Brain microvascular endothelial cell (primary cell): ENCODE results near the gene SPATA31E1.
"Not testable (repeated sequence)": the region's sequence is repeated elsewhere in the genome, so short reads cannot be mapped to it uniquely, and the experiment has no call there.

ENCODE experiments used
- DNase-seq: peaks from one replicate; pipeline ENCODE4 v3.0.0-alpha.2; 2020
- H3K27ac ChIP-seq: fragments of 250-450 bp; sonication (Bioruptor Pico); 2 replicates; pipeline ENCODE4 v1.5.1; 2020; ENCODE audit warnings: mild to moderate bottlenecking, moderate library complexity
- H3K27me3 ChIP-seq: fragments of 250-450 bp; sonication (Bioruptor Pico); replicated peaks from 2 replicates; pipeline ENCODE4 v1.5.1; 2020; ENCODE audit warnings: mild to moderate bottlenecking
- H3K36me3 ChIP-seq: fragments of 250-450 bp; sonication (Bioruptor Pico); replicated peaks from 2 replicates; pipeline ENCODE4 v1.5.1; 2020; ENCODE audit warnings: mild to moderate bottlenecking
- H3K4me3 ChIP-seq: 2 replicates; pipeline ENCODE4 v1.5.1; 2011; ENCODE audit warnings: low read depth, mild to moderate bottlenecking, control low read depth, low read length, moderate library complexity
- CTCF ChIP-seq: IDR thresholded peaks from 2 replicates; pipeline ENCODE4 v1.5.1; 2011; ENCODE audit warnings: low read depth, mild to moderate bottlenecking, moderate library complexity, low read length, control low read depth, inconsistent platforms; ENCODE audit errors: missing control alignments
- in situ Hi-C: cut with HindIII; loops from 2 replicates; pipeline ENCODE4 v1.10.0; 2017; ENCODE audit warnings: low sequenced_read_pairs, low pct_ligation_motif_present

Gene SPATA31E1

DNA sequence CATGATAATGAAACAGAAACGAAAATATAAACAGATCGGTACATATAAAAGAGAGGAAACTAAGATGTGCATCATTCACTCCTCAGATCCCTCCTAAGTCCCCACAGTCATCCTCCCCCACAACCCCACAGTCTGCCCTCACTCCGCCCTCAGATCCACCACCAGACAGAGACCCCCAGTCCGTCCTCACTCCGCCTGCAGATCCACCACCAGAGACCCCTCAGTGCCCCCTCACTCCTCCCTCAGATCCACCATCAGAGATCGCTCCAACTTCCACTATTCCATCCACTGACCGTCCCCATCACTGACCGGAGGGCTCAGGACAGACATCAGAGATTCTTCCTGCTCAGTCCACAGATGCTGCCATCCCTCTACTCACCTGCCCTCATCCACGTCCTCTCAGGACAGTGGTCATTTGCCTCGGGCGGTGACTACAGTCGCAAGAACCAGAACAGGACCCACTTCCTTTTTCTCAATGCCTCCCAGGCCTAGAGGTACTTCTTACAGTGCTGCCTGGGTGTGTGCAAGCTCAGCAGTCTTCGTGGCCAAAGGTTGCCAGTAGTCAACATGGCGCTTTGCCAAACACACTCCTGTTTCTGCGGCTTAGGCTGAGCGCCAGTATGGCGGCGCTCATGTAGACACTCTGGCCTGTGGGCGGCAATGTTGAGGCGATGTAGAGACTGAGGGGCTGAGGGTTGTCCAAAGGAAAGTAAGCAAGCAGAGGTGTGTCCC lies 26.8 kb downstream of the SPATA31E1 start:
- Histone ChIP-seq H3K4me3 (no peak overlapping the region), H3K36me3 (no peaks in the 10 kb centered on the region), H3K27me3 (no peaks in the 10 kb centered on the region), H3K27ac (no peak overlapping the region)
- no peak for TF ChIP-seq CTCF
- DNase-seq = no peak
- in situ Hi-C loops = no loop called here

DNA sequence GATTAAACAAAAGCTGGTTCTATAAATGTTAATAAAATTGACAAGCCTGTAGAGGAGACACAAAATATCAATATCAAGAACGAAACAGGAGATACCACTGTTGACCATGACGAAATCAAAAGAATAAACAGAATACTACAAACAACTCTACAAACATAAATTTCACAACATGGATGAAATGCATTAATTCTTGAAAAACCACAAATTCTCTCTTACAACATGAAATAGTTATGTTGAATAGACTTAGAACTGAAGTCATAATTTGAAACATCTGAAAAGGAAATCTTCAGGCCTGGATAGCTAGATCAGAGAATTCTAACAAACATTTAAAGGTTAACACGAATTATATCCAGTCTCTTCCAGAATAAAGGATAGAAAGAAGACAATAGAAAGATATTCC lies 28.1 kb downstream of the SPATA31E1 start:
- in situ Hi-C loops = no loop called here
- H3K4me3 ChIP-seq = no peak overlapping the region
- TF ChIP-seq CTCF = no peak
- no peaks in the 10 kb centered on the region for H3K36me3 ChIP-seq
- no peak overlapping the region for H3K27ac ChIP-seq
- no peak for DNase-seq
- no peaks in the 10 kb centered on the region for H3K27me3 ChIP-seq

GRCh38 chr9:87917662-87918061 lies 35.0 kb downstream of the SPATA31E1 start, which contains the start of gene SPATA31C1:
Gene SPATA31C1, plus strand, starts transcription at chr9:87917962.
- H3K27ac ChIP-seq, H3K4me3 ChIP-seq, H3K27me3 ChIP-seq, DNase-seq, in situ Hi-C loops, H3K36me3 ChIP-seq: not testable (repeated sequence)

DNA sequence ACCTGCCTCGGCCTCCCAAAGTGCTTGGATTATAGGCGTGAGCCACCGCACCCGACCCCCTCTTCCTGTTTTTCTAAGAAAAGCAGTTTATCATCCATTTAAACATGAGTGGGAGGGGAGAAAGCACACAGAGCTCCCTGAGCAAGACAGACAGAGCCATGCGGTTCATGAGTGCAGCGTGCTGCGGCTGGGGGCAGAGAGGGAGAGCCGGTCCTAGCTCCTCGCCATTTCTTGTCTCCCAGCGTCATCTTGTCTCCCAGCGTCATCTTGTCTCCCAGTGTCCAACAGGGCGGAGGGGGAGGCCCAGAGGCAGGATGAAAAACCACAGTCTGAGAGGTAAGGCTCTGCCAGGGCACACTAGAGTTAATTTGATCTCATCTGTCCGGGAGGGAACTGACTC lies 36.3 kb downstream of the SPATA31E1 start:
- H3K27ac ChIP-seq, H3K36me3 ChIP-seq, in situ Hi-C loops, H3K4me3 ChIP-seq, H3K27me3 ChIP-seq, DNase-seq: not testable (repeated sequence)

DNA sequence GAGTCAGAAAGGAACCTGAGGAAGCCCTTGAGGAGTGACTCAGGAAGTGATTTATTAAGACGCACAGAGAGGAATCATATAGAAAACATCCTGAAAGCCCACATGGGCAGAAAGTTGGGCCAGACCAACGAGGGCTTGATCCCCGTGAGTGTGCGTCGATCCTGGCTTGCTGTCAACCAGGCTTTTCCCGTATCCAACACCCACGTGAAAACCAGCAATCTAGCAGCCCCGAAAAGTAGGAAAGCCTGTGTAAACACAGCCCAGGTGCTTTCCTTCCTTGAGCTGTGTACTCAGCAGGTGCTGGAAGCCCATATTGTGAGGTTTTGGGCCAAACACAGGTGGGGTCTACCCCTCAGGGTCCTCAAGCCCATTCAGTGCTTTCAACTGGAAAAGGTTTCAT lies 38.9 kb downstream of the SPATA31E1 start:
- H3K27ac ChIP-seq, DNase-seq, in situ Hi-C loops, H3K27me3 ChIP-seq, H3K4me3 ChIP-seq, H3K36me3 ChIP-seq: not testable (repeated sequence)

GRCh38 chr9:87923012-87923411 lies 40.3 kb downstream of the SPATA31E1 start:
- not testable (repeated sequence) for DNase-seq

DNA sequence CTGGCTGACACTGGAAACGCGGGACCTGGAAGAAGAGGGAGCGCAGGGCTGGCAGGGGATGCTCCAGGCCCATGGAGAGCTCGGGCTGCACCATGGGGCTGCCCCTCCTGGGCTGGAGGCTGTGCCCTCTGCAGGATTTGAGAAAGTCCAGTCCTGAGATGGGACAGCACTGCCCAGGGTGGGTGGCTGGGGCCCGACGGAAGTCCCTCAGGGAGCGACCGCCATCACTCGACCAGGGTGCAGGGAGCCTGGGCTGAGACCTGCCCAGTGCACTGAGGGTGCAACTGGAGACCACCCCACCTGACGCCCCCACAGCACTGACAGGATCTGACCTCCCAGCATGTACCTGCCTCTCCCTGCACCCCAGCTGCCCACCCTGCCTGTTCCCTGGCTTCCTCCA lies 42.2 kb downstream of the SPATA31E1 start:
- in situ Hi-C loops, H3K4me3 ChIP-seq, DNase-seq, H3K36me3 ChIP-seq, H3K27me3 ChIP-seq, H3K27ac ChIP-seq: not testable (repeated sequence)

More at GRCh38 chr9:87923012-87923411, 40.3 kb downstream of the SPATA31E1 start:
- H3K27ac ChIP-seq, H3K36me3 ChIP-seq, H3K27me3 ChIP-seq, H3K4me3 ChIP-seq, in situ Hi-C loops: not testable (repeated sequence)

- DNase-seq, in situ Hi-C loops, H3K27ac ChIP-seq, H3K4me3 ChIP-seq, H3K36me3 ChIP-seq, H3K27me3 ChIP-seq: not testable (repeated sequence)
These were observed 46.5 kb downstream of the SPATA31E1 start for GRCh38 chr9:87929152-87929551.

GRCh38 chr9:87934444-87934843 lies 51.8 kb downstream of the SPATA31E1 start:
- in situ Hi-C loops, DNase-seq, H3K4me3 ChIP-seq, H3K27ac ChIP-seq, H3K27me3 ChIP-seq, H3K36me3 ChIP-seq: not testable (repeated sequence)

- H3K27ac ChIP-seq, H3K36me3 ChIP-seq, H3K27me3 ChIP-seq, in situ Hi-C loops, DNase-seq, H3K4me3 ChIP-seq: not testable (repeated sequence)
These were observed 54.7 kb downstream of the SPATA31E1 start for GRCh38 chr9:87937352-87937751.

GRCh38 chr9:87937918-87938317 lies 55.2 kb downstream of the SPATA31E1 start:
- DNase-seq, H3K4me3 ChIP-seq, H3K36me3 ChIP-seq, in situ Hi-C loops, H3K27me3 ChIP-seq, H3K27ac ChIP-seq: not testable (repeated sequence)

GRCh38 chr9:87938336-87938735 lies 55.7 kb downstream of the SPATA31E1 start:
- H3K27me3 ChIP-seq, in situ Hi-C loops, H3K36me3 ChIP-seq, H3K4me3 ChIP-seq, H3K27ac ChIP-seq, DNase-seq: not testable (repeated sequence)
